ENCODE results near the gene RALGPS1.
"Not testable (repeated sequence)": the region's sequence is repeated elsewhere in the genome, so short reads cannot be mapped to it uniquely, and the experiment has no call there.

Gene RALGPS1

DNA sequence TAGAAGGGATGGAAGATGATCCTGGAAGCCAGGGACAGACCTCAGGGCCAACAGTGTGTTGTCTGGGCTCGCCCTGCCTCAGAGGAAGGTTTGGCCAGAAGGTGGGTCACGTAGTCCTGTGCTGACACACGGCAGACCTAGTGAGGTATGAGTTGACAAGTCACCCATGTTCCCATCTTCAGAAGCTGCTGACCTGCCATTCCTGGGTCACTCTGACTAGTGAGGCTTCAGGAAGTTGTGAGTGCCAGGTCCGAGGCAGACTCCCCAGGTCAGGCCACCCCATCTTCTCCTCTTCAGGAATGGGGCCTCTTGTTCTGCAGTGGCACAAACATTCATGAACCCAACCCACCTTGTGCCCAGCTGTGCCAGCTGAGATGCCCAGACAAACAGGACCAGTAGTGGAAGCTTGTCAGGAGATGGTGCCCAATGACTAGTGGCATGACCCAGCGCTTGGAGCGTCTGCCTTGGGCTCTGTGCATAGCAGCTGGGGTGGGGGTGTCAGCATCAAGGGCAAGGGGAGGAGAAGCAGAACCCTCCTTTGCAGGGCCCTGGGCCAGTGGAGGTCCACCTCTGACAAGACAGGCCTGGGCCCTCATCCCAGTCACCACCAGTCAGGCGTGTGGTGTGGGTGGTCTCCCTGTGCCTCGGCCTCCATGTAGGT lies 224.6 kb downstream of the RALGPS1 start:
- no peak for DNase-seq

DNA sequence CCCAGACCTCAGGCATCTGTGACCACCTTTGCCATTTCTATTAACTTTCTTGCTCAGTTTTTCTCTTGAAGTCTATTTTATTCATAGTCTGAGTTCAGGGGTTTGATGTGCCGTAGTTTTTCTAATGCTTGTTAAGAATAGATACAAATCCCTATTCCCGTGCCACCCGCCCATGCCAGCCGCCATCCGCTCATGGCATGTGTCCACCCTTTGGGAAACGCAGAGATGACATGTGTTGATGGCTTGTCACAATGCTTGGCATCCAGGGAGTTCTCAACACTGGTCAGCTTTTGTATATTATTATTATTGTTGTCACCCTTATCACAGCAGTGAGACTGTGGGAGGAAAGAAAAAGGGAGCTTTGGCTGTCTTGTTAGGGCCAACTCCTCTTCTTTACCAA lies 225.2 kb downstream of the RALGPS1 start:
- no peak for DNase-seq

DNA sequence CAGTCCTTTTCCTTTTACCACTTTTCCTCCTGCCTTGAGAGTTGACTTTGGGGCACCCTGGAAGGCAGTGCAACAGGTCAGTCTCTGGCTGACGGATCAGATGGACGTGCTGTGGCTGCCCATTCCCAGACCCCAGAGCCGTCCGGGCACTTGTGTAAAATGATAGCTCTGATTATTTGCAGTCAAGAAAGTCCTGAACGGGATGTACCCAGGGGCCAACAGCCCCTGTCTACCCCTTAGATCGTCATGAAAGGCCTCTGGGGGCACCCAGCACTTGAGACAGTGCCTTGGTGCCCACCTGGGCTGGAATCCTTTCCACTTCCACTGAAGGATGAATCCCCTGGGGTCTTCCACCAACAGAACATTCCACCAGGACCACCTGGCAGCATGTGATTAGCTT lies 225.6 kb downstream of the RALGPS1 start:
- no peak for DNase-seq

DNA sequence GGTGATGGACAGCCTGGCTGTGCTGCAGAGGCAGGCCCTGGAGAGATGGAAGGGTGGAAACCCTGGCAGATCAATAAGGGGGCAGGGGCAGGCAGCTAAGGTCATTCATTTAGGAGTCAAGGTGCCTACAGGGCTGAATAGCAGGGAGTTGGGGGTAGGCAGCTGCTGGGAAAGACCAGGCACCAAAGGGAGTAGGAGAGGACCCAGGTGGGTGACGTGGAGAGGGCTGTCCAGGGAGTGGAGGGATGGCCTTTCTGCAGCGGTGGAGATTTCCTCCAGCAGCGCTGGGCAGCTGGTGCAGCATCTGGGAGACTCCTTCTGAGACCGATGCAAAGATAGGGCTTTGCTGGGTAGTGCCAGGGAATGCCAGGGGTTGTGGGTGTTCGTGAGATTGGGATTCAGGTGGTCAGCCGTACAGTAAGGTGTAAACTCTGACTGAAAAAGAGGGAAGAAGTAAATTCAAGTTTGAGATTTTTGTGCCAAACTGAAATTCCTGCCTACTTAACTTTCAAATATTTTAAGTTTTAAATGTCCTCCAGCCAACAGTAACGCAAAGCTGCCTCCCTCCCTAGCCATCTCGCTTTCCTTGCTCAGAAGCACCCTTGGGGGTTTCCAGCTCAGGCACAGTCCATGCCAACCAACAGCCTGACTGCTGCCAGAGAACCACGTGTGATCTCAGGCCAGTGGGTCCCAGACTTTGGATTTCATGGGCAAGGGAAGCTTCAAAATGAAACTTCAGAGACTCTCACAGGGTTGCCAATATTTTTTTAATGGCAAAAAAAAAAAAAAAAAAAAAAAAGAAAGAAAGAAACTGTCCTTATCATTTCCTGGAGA lies 226.5 kb downstream of the RALGPS1 start:
- DNase-seq: no peak

DNA sequence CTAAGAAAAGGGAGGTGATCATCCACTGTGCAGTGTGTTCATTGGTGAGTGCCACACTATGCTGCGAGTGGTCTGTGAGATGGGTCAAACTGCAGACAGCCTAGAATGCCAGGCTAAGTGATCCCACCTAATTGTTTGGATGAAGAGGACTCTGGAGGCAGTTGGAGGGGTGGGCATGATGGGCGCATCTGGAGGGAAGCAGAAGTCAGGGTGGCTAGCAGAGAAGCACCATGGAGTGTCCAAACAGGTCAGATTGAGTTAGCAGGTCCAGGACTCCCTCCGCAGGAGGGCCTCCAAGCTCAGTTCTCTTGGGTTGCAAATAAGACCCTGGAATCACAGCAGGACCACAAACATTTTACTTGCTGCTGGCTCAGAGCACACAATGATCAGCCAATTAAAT lies 227.7 kb downstream of the RALGPS1 start:
- DNase-seq: no peak

DNA sequence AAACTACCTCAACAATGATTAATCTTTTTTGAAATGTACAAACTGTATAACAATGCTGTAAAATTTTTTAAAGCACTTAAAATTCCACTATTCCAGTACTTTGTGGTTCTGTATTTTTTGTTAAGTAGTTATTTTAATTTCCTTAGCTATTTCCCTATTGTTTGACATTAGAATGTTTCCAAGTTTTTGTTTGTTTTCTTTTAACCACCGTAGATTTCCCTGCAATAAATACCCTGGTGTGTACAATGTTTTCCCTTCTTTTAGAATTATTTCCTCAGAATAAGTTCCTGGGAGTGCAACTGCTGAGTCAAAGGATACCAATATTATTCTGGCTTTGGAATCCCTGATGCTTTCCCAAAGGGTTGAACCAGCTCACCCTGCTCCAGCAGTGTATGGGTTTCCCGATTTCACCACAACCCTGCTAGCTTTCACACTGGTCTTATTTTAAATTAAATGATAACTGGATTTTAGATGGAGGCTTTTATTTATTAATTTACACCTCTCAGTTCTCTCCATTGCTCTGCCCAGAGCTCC lies 228.4 kb downstream of the RALGPS1 start:
- no peak for DNase-seq

GRCh38 chr9:127143920-127144465 lies 229.4 kb downstream of the RALGPS1 start:
- no peak for DNase-seq

DNA sequence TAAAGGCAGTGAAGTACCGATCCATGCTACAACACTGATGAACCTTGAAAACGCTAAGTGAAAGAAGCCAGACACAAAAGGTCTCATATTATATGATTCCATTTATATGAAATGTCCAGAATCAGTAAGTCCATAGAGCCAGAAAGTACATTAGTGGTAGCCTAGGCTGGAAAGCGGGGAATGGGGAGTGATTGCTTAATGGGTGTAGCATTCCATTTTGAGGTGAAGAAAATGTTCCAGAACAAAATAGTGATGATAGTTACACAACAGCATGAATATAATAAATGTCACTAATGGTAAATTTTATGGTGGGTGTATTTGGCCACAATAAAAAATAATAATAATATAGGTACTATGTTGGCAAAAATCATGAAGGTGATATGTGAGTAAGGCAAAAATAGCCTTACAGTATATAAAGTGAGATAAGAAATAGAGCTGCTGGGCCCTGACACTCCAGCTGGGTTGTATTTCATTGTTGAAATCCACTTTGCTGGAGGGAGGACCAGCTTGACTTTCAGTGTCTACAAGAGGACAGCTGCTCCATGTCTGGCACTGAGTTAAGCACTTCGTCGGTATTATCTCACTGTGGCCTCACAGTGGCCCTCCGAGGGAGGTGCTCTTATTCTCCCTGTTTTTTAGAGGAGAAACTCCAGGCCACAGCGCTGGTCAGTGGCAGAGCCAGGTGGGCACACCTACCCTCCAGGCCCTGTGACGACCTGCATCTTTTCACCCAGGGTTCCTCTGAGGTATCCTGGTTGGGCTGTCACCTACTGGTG lies 230.3 kb downstream of the RALGPS1 start:
- no peak for DNase-seq

DNA sequence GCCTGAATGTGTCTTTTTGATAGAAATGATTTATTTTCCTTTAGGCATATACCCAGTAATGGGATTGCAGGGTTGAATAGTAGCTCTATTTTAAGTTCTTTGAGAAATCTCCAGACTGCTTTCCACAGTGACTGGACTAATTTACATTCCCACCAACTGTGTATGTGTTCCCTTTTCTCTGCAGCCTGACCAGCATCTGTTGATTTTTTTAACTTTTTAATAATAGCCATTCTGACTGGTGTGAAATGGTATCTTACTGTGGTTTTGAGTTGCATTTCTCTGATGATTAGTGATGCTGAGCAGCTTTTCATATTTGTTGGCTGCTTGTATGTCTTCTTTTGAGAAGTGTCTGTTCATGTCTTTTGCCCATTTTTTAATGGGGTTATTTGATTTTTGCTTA lies 232.3 kb downstream of the RALGPS1 start:
- not testable (repeated sequence) for DNase-seq

GRCh38 chr9:127147251-127147650 lies 232.7 kb downstream of the RALGPS1 start:
- no peak for DNase-seq

DNA sequence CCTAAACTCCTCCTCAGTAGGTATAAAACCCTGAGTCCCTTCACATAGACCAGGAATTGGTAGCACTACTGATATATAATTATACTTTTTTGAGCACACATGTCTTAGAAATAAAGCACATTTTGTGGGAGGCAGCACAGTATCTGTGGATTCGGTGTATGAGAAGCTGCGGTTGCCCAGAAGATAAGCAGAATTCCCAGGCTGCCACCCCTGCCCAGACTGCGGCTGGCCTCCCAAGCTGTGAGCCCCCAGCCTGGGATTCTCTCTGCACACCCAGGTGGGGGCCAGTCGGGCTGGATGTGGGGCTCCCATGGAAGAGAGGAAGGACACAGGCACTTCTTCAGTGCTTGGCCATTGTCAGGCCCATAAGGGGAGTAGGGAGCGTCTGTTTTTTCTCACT lies 233.4 kb downstream of the RALGPS1 start:
- no peak for DNase-seq

GRCh38 chr9:127149010-127149409 lies 234.4 kb downstream of the RALGPS1 start:
- no peak for DNase-seq

- no peak for DNase-seq
These were observed 235.1 kb downstream of the RALGPS1 start for GRCh38 chr9:127149463-127150390.

DNA sequence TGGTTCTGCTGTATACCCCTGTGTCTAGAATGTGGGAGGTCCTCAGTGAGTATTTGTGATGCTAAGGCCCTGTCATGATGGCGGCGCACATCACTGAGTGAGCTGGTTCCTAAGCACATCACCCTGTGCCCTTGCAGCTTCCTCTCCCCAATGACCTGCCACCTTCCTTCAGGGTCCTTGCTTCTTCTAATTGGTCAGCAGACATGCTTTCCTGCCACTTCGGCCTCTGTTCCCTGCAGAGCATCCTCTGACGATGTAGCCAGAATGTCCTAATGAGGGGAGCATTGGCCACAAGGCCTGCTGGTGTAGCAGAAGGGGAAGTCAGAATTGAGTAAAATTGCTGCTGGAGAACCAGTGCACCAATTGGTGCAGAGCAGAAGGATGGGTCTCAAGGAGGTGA lies 238.9 kb downstream of the RALGPS1 start:
- DNase-seq: no peak

DNA sequence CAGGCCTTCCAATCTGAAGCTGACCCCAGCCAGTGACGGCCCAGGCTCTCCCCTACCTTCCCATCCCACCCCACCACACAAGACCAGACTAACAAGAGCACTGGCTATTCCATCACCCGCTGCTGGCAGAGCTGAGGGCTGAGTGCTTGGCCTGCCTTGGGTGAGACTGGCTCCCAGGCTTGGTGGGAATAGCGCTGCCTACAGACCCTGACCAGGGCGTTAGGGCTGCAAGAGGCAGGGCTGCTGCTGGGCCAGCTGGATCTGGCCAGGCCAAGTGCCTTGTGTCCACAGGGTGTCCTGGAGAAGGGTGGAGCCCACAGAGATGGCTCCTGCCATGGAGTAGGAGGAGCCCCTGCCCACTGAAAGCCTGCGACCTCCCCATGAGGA lies 239.4 kb downstream of the RALGPS1 start:
- no peak for DNase-seq

DNA sequence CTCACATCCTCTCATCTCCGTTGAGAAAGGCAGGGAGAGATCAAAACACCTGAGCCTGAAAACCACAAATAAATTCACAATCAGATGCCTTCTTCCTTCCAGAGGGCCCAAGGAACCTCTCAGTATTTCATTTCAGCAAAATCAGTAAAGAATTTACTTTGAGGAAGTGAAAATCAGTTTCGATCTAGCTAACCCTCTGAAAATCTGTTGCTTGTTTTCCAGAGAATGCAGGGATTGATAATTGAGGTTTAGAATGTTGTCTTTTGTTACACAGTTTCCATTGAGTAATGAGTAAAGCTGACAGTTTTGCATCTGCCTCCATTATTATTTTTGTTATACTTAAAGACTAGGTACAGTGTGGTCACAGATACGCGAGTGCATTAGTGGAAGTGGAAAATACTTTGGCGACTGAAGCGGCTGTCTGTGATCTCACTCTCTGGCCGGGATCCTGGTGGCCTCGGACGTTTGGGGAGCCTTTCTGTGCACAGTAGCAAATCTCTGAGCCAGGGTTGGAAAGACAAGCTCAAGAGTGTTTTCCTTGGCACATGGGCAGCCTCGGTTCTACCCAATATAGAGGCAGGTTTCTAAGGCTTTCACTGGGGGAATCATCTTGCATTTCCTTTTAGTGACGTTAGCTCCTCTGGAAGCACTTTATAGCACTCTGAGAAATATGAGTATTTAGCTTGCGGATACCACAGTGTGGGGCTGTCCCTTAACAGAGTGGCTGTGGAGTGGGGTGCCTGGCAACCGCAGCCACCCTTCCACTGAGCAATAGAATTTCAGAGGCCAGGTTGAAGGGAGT lies 240.0 kb downstream of the RALGPS1 start:
- DNase-seq: no peak

DNA sequence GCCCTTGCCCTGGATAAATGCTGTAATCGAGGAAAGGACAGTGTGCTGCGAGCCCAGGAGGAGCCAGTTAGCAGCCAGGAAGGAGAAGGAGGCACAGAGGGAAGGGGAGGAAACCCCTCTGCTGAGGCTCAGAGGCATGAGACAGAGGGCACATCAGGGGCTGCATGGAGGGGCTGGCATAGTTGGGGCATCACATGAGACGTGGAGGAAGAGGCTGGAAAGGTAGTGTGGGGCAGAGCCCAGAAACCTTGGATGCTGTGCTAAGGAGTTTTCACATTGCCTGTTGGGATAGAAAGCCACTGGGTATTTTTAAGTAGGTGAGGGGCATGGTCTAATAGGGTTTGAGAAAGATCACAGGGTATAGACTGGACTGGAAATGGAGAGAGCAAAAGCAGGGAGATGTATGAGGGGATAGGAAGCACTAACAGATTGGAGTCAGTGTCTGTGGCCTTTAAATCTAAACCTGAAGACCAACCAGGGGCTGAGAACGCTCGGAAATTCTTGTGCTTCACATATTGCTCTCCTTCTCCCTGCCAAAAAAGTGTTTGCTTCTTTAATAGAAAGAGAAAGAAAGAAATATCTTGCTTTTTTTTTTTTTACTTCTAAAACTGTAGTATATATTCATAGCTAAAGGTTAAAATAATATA lies 240.9 kb downstream of the RALGPS1 start:
- DNase-seq: no peak

GRCh38 chr9:127158786-127159324 lies 244.3 kb downstream of the RALGPS1 start:
- DNase-seq: no peak

GRCh38 chr9:127159325-127159801 lies 244.8 kb downstream of the RALGPS1 start:
- no peak for DNase-seq

Measured in right kidney (tissue), 1 donor.